HepG2 (cell line): ENCODE measurements around the gene RASSF7. TPM values are rescaled to one million over a fixed set of nuclear protein-coding genes. Genes with fewer than 3 reads are reported as not detected.

Experiments used
- AGO2 ChIP-seq: fragments of 200-400 bp; formaldehyde crosslinking; optimal IDR thresholded peaks from 2 replicates; pipeline ENCODE3; 2017; ENCODE audit warnings: mild to moderate bottlenecking, low read depth, low read length, moderate library complexity
- BRCA1 ChIP-seq: sonication (generic); formaldehyde crosslinking; IDR thresholded peaks from 2 replicates; pipeline ENCODE4 v1.4.0; 2020; ENCODE audit warnings: missing genetic modification reagents
- CENPX ChIP-seq: sonication (generic); formaldehyde crosslinking; IDR thresholded peaks from 2 replicates; pipeline ENCODE4 v1.9.0; 2021; ENCODE audit warnings: mild to moderate bottlenecking, missing genetic modification reagents, moderate library complexity
- CHD4 ChIP-seq: fragments of 200-600 bp; sonication (generic); IDR thresholded peaks from 2 replicates; pipeline ENCODE4 v1.7.0; 2017; ENCODE audit warnings: mild to moderate bottlenecking, low read length, borderline replicate concordance
- EED ChIP-seq: sonication (generic); formaldehyde crosslinking; IDR thresholded peaks from 2 replicates; pipeline ENCODE4 v1.5.0; 2020; ENCODE audit warnings: mild to moderate bottlenecking, missing genetic modification reagents
- HOXD1 ChIP-seq: sonication (generic); formaldehyde crosslinking; IDR thresholded peaks from 2 replicates; pipeline ENCODE4 v1.5.0; 2020; ENCODE audit warnings: missing genetic modification reagents
- KLF16 ChIP-seq, 2 experiments: sonication (generic) in 1 of 2; formaldehyde crosslinking in 1 of 2; IDR thresholded peaks; 2 replicates each; pipeline versions ENCODE4 v1.6.1 to v1.8.0; 2016 to 2023; ENCODE audit warnings: missing genetic modification reagents in 2 of 2, missing compliant biosample characterization in 1 of 2
- KLF9 ChIP-seq: IDR thresholded peaks from 2 replicates; pipeline ENCODE4 v1.6.1; 2016; ENCODE audit warnings: low read depth
- POLR2AphosphoS2 ChIP-seq: IDR thresholded peaks from 2 replicates; pipeline ENCODE4 v1.6.1; 2011; ENCODE audit warnings: low read depth, low read length, improper control_type of control experiment
- RELA ChIP-seq: sonication (generic); formaldehyde crosslinking; IDR thresholded peaks from 2 replicates; pipeline ENCODE4 v1.4.0; 2020; ENCODE audit warnings: missing genetic modification reagents
- REXO4 ChIP-seq: sonication (generic); formaldehyde crosslinking; IDR thresholded peaks from 2 replicates; pipeline ENCODE4 v1.8.0; 2022; ENCODE audit warnings: missing genetic modification reagents, mild to moderate bottlenecking, borderline replicate concordance
- ZNF160 ChIP-seq: sonication (generic); formaldehyde crosslinking; IDR thresholded peaks from 2 replicates; pipeline ENCODE4 v1.8.0; 2022; ENCODE audit warnings: mild to moderate bottlenecking, inconsistent platforms, missing genetic modification reagents
- ZNF318 ChIP-seq: sonication (generic); formaldehyde crosslinking; IDR thresholded peaks from 2 replicates; pipeline ENCODE4 v1.4.0; 2020; ENCODE audit warnings: mild to moderate bottlenecking, missing genetic modification reagents
- ZNF337 ChIP-seq: sonication (generic); formaldehyde crosslinking; IDR thresholded peaks from 2 replicates; pipeline ENCODE4 v1.5.1; 2020; ENCODE audit warnings: missing genetic modification reagents, low read depth, mild to moderate bottlenecking, borderline replicate concordance
- ZNF44 ChIP-seq: sonication (generic); formaldehyde crosslinking; IDR thresholded peaks from 2 replicates; pipeline ENCODE4 v1.5.1; 2020; ENCODE audit warnings: mild to moderate bottlenecking, missing genetic modification reagents
- ZNF574 ChIP-seq: sonication (generic); formaldehyde crosslinking; IDR thresholded peaks from 2 replicates; pipeline ENCODE4 v1.4.0; 2020; ENCODE audit warnings: missing genetic modification reagents
- ZNF674 ChIP-seq: sonication (generic); formaldehyde crosslinking; IDR thresholded peaks from 2 replicates; pipeline ENCODE4 v1.5.0; 2020; ENCODE audit warnings: low read depth, mild to moderate bottlenecking, missing genetic modification reagents
- ZNF678 ChIP-seq: sonication (generic); formaldehyde crosslinking; IDR thresholded peaks from 2 replicates; pipeline ENCODE4 v1.4.0; 2020; ENCODE audit warnings: mild to moderate bottlenecking, missing genetic modification reagents
- ZNF790 ChIP-seq: sonication (generic); formaldehyde crosslinking; IDR thresholded peaks from 2 replicates; pipeline ENCODE4 v1.8.0; 2022; ENCODE audit warnings: missing genetic modification reagents, mild to moderate bottlenecking, borderline replicate concordance
- ZNF883 ChIP-seq: sonication (generic); formaldehyde crosslinking; IDR thresholded peaks from 2 replicates; pipeline ENCODE4 v1.5.1; 2020; ENCODE audit warnings: mild to moderate bottlenecking, missing genetic modification reagents; ENCODE audit errors: not compliant biosample characterization
- polyA plus RNA-seq, 8 experiments: library from polyadenylated mRNA; depleted of rRNA in 3 of 8; stranded (reverse) in 7 of 8; unstranded in 1 of 8; fragments of >200 nt; fragmentation: Illumina TruSeq in 4 of 8; extraction: Trizol in 4 of 8; gene quantifications; 2 replicates each; pipeline versions ENCODE4 v1.2.1 to v1.2.3, GENCODE V29; 2011 to 2016; ENCODE audit warnings: low read depth in 4 of 8, missing spikeins in 1 of 8, mixed read lengths in 1 of 8; ENCODE audit not compliant: insufficient read depth in 1 of 8
- total RNA-seq, 5 experiments: library from RNA; depleted of rRNA; stranded (reverse); fragments of >200 nt; fragmentation: Illumina TruSeq; extraction: Trizol; gene quantifications; 2 replicates each; pipeline ENCODE4 v1.2.3, GENCODE V29; 2016; ENCODE audit warnings: low read depth in 1 of 5

Gene RASSF7
- total and polyA plus RNA-seq, 2 of the 13 experiments (the other 11 are each of a cell fraction or from before 2014, with no cell fraction given) = 20.2 to 28.6 TPM

DNA sequence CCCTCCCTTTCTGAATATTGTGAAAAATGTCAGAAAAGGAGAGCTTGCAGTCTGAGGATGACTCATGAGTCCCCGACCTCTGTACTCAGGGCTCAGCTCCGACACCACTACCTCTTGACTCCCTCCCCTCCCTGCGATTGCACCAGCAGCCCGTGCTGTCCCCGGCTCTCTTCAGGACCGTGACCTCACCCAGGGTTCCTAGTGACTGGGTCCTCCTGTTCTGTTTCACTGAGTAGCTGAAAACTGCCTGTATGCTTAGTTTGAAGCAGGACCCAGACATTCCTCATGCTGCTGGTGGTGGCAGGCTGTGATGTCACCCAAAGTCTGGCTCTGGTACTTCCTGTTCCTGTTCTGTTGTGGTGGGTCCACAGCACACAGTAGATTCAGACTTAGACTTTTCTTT lies 27.2 kb downstream of the RASSF7 start (continued):
- TF ChIP-seq KLF16 (CRISPR knock-in tag; IDR thresholded peaks at IDR 0.05) = peak in 1 of 2 experiments; percentile 62; a peak in 1 of 4 replicates
- TF ChIP-seq ZNF678 (CRISPR knock-in tag) = no peak
- no peak for TF ChIP-seq KLF9 (CRISPR knock-in tag)
- TF ChIP-seq ZNF318 = no peak
- TF ChIP-seq CHD4 = no peak
- TF ChIP-seq RELA = no peak
- TF ChIP-seq BRCA1 = no peak
- TF ChIP-seq ZNF160 (CRISPR knock-in tag) = no peak
- no peak for TF ChIP-seq HOXD1 (CRISPR knock-in tag)
- TF ChIP-seq AGO2 = no peak
- TF ChIP-seq ZNF674 (CRISPR knock-in tag) = no peak
- no peak for TF ChIP-seq CENPX
- TF ChIP-seq POLR2AphosphoS2 = no peak
- no peak for TF ChIP-seq ZNF44 (CRISPR knock-in tag)
- TF ChIP-seq ZNF574 = no peak; the same call in 1 of the 2 replicates
- TF ChIP-seq ZNF790 (CRISPR knock-in tag) = no peak
- TF ChIP-seq EED (CRISPR knock-in tag) = no peak
- TF ChIP-seq ZNF883 = no peak
- no peak for TF ChIP-seq REXO4
- no peak for TF ChIP-seq ZNF337
